Astrocyte (in vitro differentiated cells and primary cell): ENCODE measurements around the gene GRHL1. TPM values are rescaled to one million over a fixed set of nuclear protein-coding genes. Genes with fewer than 3 reads are reported as not detected.

Experiments used
- DNase-seq: peaks from one replicate; pipeline ENCODE4 v3.0.0-alpha.2; 2010; ENCODE audit warnings: low read depth
- FAIRE-seq: peaks from 2 replicates; lab custom pipeline; 2011; peaks lifted over from hg19 to GRCh38; lab: Jason Lieb, UNC
- H2AFZ ChIP-seq: 2 replicates; pipeline ENCODE4 v1.6.0; 2012; ENCODE audit warnings: low read depth, low read length, inconsistent platforms
- H3K27ac ChIP-seq: 2 replicates; pipeline ENCODE4 v1.5.1; 2011; ENCODE audit warnings: low read depth, low read length, inconsistent platforms
- H3K27me3 ChIP-seq: 2 replicates; pipeline ENCODE4 v1.6.0; 2011; ENCODE audit warnings: low read length, inconsistent platforms; ENCODE audit not compliant: insufficient read depth
- H3K36me3 ChIP-seq: 2 replicates; pipeline ENCODE4 v1.5.1; 2011; ENCODE audit warnings: low read length, inconsistent platforms; ENCODE audit not compliant: insufficient read depth
- H3K4me1 ChIP-seq: 2 replicates; pipeline ENCODE4 v1.5.1; 2011; ENCODE audit warnings: low read length, inconsistent platforms; ENCODE audit not compliant: insufficient read depth
- H3K4me2 ChIP-seq: 2 replicates; pipeline ENCODE4 v1.6.0; 2012; ENCODE audit warnings: low read length, inconsistent platforms
- H3K4me3 ChIP-seq: 2 replicates; pipeline ENCODE4 v1.5.1; 2011; ENCODE audit warnings: low read depth, mild to moderate bottlenecking, low read length, inconsistent platforms; ENCODE audit not compliant: insufficient read depth
- H3K79me2 ChIP-seq: 2 replicates; pipeline ENCODE4 v1.6.0; 2012; ENCODE audit warnings: mild to moderate bottlenecking, low read length, inconsistent platforms; ENCODE audit not compliant: insufficient read depth
- H3K9ac ChIP-seq: 2 replicates; pipeline ENCODE4 v1.6.0; 2012; ENCODE audit warnings: mild to moderate bottlenecking, low read length, inconsistent platforms
- H3K9me3 ChIP-seq: 2 replicates; pipeline ENCODE4 v1.5.1; 2012; ENCODE audit warnings: low read depth, mild to moderate bottlenecking, low read length, inconsistent platforms; ENCODE audit not compliant: insufficient read depth
- H4K20me1 ChIP-seq: 2 replicates; pipeline ENCODE4 v1.6.0; 2012; ENCODE audit warnings: low read length, inconsistent platforms; ENCODE audit not compliant: insufficient read depth
- H3K27ac Mint-ChIP-seq: one replicate; pipeline ENCODE4 v1.8.0; 2021; ENCODE audit warnings: mild to moderate bottlenecking, mixed read lengths; ENCODE audit not compliant: unreplicated experiment
- H3K27me3 Mint-ChIP-seq: one replicate; pipeline ENCODE4 v1.8.0; 2021; ENCODE audit warnings: low read depth, mixed read lengths; ENCODE audit not compliant: unreplicated experiment
- H3K36me3 Mint-ChIP-seq: one replicate; pipeline ENCODE4 v1.8.0; 2021; ENCODE audit warnings: low read depth, mixed read lengths; ENCODE audit not compliant: unreplicated experiment
- H3K4me1 Mint-ChIP-seq: one replicate; pipeline ENCODE4 v1.8.0; 2021; ENCODE audit warnings: low read depth, mixed read lengths; ENCODE audit not compliant: unreplicated experiment
- H3K4me3 Mint-ChIP-seq: one replicate; pipeline ENCODE4 v1.8.0; 2021; ENCODE audit warnings: mild to moderate bottlenecking, moderate library complexity, mixed read lengths; ENCODE audit not compliant: unreplicated experiment
- H3K9me3 Mint-ChIP-seq: one replicate; pipeline ENCODE4 v1.8.0; 2021; ENCODE audit warnings: mild to moderate bottlenecking, mixed read lengths; ENCODE audit not compliant: unreplicated experiment
- CTCF ChIP-seq: IDR thresholded peaks from 2 replicates; pipeline ENCODE4 v1.5.1; 2011; ENCODE audit warnings: low read depth, mild to moderate bottlenecking, inconsistent platforms, low read length, moderate library complexity; ENCODE audit not compliant: insufficient read depth
- EZH2 ChIP-seq: IDR thresholded peaks from 2 replicates; pipeline ENCODE4 v1.6.1; 2012; ENCODE audit warnings: mild to moderate bottlenecking, low read length, inconsistent platforms; ENCODE audit not compliant: insufficient read depth
- total RNA-seq: library from RNA; stranded (reverse); gene quantifications from 2 replicates; pipeline ENCODE4 v1.2.1, GENCODE V29; 2021

The GRHL1 gene
- total RNA-seq, 1 donor from 2014 or later = 4.1 TPM

GRCh38 chr2:10002681-10003080 lies 51.2 kb downstream of the GRHL1 start:
- DNase-seq (no peak), FAIRE-seq (no peak)
- Histone ChIP-seq H3K4me3 (no peak overlapping the region), H4K20me1 (no peaks in the 10 kb centered on the region), H3K4me2 (no peak overlapping the region), H3K9me3 (no peaks in the 10 kb centered on the region), H3K79me2 (no peaks in the 10 kb centered on the region), H3K27ac (no peak overlapping the region), H2AFZ (no peak overlapping the region), H3K36me3 (no peaks in the 10 kb centered on the region), H3K27me3 (no peaks in the 10 kb centered on the region), H3K9ac (no peak overlapping the region), H3K4me1 (no peaks in the 10 kb centered on the region)
- Mint-ChIP-seq H3K4me3 (no peak overlapping the region), H3K4me1 (peaks cover 8% of the 10 kb centered on the region), H3K27ac (no peak overlapping the region), H3K9me3 (no peaks in the 10 kb centered on the region), H3K27me3 (no peaks in the 10 kb centered on the region), H3K36me3 (peaks cover 3% of the 10 kb centered on the region)
- TF ChIP-seq EZH2 (no peak), CTCF (no peak)

GRCh38 chr2:10003206-10004125 lies 52.0 kb downstream of the GRHL1 start:
- H3K27me3 Mint-ChIP-seq = no peaks in the 10 kb centered on the region
- Histone ChIP-seq H3K27ac (no peak overlapping the region), H3K9me3 (no peaks in the 10 kb centered on the region), H2AFZ (no peak overlapping the region), H3K4me1 (no peaks in the 10 kb centered on the region), H3K9ac (no peak overlapping the region), H3K4me3 (no peak overlapping the region), H3K79me2 (no peaks in the 10 kb centered on the region), H3K4me2 (no peak overlapping the region), H3K27me3 (no peaks in the 10 kb centered on the region), H3K36me3 (no peaks in the 10 kb centered on the region), H4K20me1 (no peaks in the 10 kb centered on the region)
- no peak for FAIRE-seq
- no peak overlapping the region for H3K27ac Mint-ChIP-seq
- TF ChIP-seq EZH2 = no peak
- TF ChIP-seq CTCF = no peak
- H3K4me1 Mint-ChIP-seq = peaks cover 15% of the 10 kb centered on the region
- no peaks in the 10 kb centered on the region for H3K9me3 Mint-ChIP-seq
- peak overlapping the region; percentile 47 for H3K4me3 Mint-ChIP-seq
- H3K36me3 Mint-ChIP-seq = peaks cover 3% of the 10 kb centered on the region
- DNase-seq = no peak

GRCh38 chr2:10004401-10004800 lies 52.9 kb downstream of the GRHL1 start:
- Histone ChIP-seq H4K20me1 (no peaks in the 10 kb centered on the region), H3K79me2 (no peaks in the 10 kb centered on the region), H2AFZ (no peak overlapping the region), H3K9ac (no peak overlapping the region), H3K4me3 (no peak overlapping the region), H3K27me3 (no peaks in the 10 kb centered on the region), H3K27ac (no peak overlapping the region), H3K4me2 (no peak overlapping the region), H3K9me3 (no peaks in the 10 kb centered on the region), H3K36me3 (no peaks in the 10 kb centered on the region), H3K4me1 (no peaks in the 10 kb centered on the region)
- Mint-ChIP-seq H3K36me3 (peaks cover 3% of the 10 kb centered on the region), H3K9me3 (no peaks in the 10 kb centered on the region), H3K4me1 (peaks cover 15% of the 10 kb centered on the region), H3K27me3 (no peaks in the 10 kb centered on the region), H3K4me3 (no peak overlapping the region), H3K27ac (no peak overlapping the region)
- no peak for TF ChIP-seq EZH2
- DNase-seq = no peak
- no peak for FAIRE-seq
